ENCODE measurements around the gene AKAP7. TPM values are rescaled to one million over a fixed set of nuclear protein-coding genes. Genes with fewer than 3 reads are reported as not detected.

The AKAP7 gene
- total RNA-seq = 3.0 and 5.7 TPM in 2 replicates

DNA sequence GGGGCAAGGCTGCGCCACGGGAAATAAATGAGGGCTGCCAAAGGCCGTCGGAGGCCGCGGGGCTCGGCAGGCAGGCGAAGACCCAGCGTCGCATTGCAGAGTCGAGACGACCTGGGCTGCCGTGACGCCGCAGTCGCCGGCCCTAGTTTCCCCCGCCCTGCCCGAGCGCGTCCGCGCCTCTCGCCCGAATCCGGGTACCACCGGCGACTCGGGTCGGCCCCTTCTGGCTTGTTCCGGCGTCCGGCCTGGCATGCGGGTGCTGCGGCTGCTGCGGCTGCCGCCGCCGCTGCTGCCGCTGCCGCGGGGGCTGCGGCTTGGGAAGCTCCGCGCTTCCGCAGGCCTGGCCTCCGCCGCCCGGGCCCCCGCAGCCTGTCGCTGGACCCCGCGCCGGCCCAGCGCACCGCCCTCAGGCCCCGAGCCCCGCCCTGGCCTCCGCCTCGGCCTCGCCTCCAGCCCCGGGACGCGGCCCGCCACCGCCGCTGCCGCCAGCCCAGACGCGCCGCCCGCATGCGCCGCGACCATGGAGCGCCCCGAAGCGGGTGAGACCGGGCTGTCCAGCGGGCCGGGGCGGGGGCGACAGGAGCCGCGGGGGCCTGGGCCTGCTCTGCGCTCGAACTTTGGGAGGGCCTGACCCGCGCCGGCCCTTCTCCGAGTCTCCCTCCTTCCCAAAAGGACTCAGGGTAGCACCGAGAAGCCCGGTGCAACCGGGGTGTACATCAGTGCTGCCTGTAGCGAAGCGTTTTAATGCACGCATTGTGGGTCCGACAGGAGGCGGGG is at the start of gene AKAP7:
TSS of gene AKAP7 (plus strand) at position 224 of the 777 bp plus-strand sequence. CDS start at position 521, 297 bp downstream.

Other genes with a start within 250 kb of the AKAP7 start
- 40.9 and 53.7 TPM in 2 replicates for gene EPB41L2, start 72.2 kb upstream of the AKAP7 start, total RNA-seq

All from epithelial cell of alveolus of lung (primary cell).